Measurements from ENCODE around the gene STK32C. TPM values are rescaled to one million over a fixed set of nuclear protein-coding genes. Genes with fewer than 3 reads are reported as not detected.
"Not testable (repeated sequence)": the region's sequence is repeated elsewhere in the genome, so short reads cannot be mapped to it uniquely, and the experiment has no call there.

Gene STK32C
- total RNA-seq, 1 donor from 2014 or later: 18.3 TPM

- DNase-seq (ENCODE audit: low spot score): not testable (repeated sequence)
Observed at GRCh38 chr10:132160834-132161622, 146.7 kb downstream of the STK32C start.

- DNase-seq (ENCODE audit: low spot score): not testable (repeated sequence)
Observed at GRCh38 chr10:132160231-132160630, 147.5 kb downstream of the STK32C start.

- not testable (repeated sequence) for DNase-seq (ENCODE audit: low spot score)
Observed at GRCh38 chr10:132159302-132160230, 148.2 kb downstream of the STK32C start.

- DNase-seq (ENCODE audit: low spot score): no peak
Observed at GRCh38 chr10:132158823-132159222, 148.9 kb downstream of the STK32C start.

GRCh38 chr10:132158122-132158741 lies 149.5 kb downstream of the STK32C start:
- DNase-seq (ENCODE audit: low spot score): no peak

Other genes with a start within 250 kb of the STK32C start
- 0.48 TPM for gene JAKMIP3, start 242.0 kb downstream of the STK32C start, total RNA-seq
- gene DPYSL4, start 121.0 kb downstream of the STK32C start, total RNA-seq: 1.8 TPM
- gene LRRC27, start 24.2 kb upstream of the STK32C start, total RNA-seq: 9.0 TPM
- 30.4 TPM for gene PWWP2B, start 89.2 kb upstream of the STK32C start, total RNA-seq
- 30.5 TPM for gene INPP5A, start 229.8 kb upstream of the STK32C start, total RNA-seq